ENCODE data around the gene IGFALS. TPM values are rescaled to one million over a fixed set of nuclear protein-coding genes. Genes with fewer than 3 reads are reported as not detected.

The IGFALS gene
- total RNA-seq, 4 donors from 2014 or later: 0.59 to 0.69 (median 0.64) TPM

DNA sequence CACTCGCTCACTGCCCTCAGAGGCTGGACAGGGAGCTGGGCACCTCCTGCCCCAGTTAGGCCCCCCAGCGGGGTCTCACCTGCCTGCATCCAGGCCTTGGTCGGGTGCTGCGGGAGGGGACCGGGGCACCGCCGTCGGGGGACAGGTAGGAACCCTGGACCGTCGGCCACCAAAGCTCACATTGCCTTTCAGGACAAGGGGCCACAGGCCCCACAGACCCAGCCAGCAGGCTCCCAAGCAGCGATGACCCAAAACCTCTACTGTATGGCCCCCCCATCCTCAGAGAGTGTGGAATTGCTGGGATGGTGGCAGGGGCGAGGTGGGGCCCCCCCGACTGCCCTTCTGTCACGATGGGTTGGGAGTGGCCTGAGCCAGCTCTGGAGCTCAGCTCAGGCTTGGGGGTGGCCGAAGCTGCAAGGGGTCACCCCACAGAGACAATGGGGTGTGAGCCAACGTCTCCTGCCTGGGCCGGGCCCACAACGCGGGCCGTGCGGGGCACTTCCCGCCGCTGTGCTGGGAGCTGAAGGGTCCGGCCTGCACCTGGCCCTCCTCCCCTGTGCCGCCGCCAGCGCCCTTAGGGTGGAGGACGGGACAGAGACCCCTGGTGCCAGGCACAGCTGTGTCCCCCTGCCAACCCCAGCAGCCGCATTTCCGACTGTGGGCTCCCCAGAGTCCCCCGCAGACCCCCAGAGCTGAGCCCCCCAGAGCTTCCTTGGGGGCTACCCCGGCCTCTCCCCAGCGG is 498 bp downstream of the IGFALS start:
- intact Hi-C loops (cut with DNase I; ENCODE audit: low total_unique reads): no loop called here
- TF ChIP-seq, protein P1, sequence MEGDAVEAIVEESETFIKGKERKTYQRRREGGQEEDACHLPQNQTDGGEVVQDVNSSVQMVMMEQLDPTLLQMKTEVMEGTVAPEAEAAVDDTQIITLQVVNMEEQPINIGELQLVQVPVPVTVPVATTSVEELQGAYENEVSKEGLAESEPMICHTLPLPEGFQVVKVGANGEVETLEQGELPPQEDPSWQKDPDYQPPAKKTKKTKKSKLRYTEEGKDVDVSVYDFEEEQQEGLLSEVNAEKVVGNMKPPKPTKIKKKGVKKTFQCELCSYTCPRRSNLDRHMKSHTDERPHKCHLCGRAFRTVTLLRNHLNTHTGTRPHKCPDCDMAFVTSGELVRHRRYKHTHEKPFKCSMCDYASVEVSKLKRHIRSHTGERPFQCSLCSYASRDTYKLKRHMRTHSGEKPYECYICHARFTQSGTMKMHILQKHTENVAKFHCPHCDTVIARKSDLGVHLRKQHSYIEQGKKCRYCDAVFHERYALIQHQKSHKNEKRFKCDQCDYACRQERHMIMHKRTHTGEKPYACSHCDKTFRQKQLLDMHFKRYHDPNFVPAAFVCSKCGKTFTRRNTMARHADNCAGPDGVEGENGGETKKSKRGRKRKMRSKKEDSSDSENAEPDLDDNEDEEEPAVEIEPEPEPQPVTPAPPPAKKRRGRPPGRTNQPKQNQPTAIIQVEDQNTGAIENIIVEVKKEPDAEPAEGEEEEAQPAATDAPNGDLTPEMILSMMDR (IDR thresholded peaks at IDR 0.05): no peak
- TF ChIP-seq POLR2A (IDR thresholded peaks at IDR 0.05): no peak
- 87 to 88% methylated on average over 18 to 33 of the region's 33 CpGs for WGBS, 2 donors
- no peak overlapping the region for H3K4me3 ChIP-seq (ENCODE audit: low read depth, poor library complexity, severe bottlenecking)
- no peak for DNase-seq (ENCODE audit: low spot score in 2 of 2)

DNA sequence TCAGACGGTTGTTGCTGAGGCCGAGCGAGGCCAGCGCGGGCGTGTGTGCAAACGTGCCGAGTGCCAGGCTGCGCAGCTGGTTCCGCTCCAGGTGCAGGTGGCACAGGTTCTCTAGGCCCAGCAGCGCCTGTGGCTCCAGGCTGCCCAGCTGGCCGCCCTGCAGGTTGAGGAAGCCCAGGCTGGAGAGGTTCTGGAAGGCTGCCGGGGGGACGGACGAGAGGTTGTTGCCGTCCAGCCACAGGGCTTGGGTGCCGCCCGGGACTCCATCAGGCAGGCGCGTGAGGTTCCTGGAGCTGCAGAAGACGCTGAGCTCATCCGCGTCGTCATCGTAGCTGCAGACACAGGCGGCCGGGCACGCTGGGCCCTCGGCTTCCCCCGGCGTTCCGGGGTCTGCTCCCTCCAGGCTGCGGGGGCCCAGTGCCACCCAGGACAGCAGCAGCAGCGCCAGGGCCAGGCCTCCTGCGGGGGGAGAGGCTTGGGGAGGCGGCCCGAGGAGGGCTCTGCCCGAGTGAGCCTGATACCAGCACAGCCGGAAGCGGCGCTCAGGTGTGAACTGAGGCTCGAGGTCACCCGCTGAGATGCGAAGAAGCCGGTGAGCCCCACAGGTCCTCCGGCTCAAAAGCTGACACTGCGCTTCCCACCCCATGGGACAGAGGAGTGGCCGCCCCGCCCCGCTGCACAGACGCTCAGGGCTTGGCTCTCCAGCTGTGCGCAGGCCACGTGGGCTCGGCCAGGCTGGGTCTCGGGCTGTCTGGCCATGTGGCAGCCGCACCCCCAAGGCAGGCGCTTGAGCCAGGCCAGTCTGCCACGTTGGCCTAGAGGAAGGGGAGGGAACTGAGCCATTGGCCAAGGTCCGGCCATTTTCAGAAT is 1.3 kb downstream of the IGFALS start:
- no peak overlapping the region for H3K4me3 ChIP-seq (ENCODE audit: low read depth, poor library complexity, severe bottlenecking)
- TF ChIP-seq, protein P1 (IDR thresholded peaks at IDR 0.05): no peak
- TF ChIP-seq POLR2A (IDR thresholded peaks at IDR 0.05): no peak
- intact Hi-C loops (cut with DNase I; ENCODE audit: low total_unique reads): no loop called here
- WGBS, 2 donors: 89 to 91% methylated on average over 13 to 44 of the region's 59 CpGs
- DNase-seq (ENCODE audit: low spot score in 2 of 2): no peak

DNA sequence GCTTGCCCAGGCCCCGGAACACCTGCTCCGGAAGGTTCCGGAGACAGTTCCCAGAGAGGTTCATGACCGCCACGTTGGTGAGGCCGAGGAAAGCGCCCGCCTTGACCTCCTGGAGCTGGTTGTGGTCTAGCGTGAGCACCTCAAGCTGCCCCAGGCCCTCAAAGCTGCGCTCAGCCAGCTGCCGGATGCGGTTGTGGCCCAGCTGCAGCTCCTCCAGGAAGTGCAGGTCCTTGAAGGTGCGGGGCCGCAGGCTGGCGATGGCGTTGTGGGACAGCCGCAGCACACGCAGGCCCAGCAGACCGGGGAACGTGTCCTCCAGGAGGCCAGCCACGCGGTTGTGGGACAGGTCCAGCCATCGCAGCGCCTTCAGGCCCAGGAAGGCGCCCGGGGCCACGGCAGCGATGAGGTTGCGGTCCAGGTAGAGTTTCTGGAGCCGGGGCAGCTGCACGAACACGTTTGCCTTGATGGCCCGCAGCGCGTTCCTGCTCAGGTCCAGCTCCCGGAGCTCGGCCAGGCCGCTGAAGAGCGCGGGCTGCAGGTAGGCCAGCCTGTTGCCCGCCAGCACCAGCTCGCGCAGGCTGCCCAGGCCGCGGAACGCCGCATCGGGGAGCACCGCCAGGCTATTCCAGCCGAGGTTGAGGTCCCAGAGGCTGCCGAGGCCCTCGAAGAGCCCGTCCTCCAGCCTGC is 2.1 kb downstream of the IGFALS start:
- TF ChIP-seq POLR2A (IDR thresholded peaks at IDR 0.05): no peak
- TF ChIP-seq, protein P1 (IDR thresholded peaks at IDR 0.05): no peak
- no peak for DNase-seq (ENCODE audit: low spot score in 2 of 2)
- 95 to 96% methylated on average over 36 to 47 of the region's 53 CpGs for WGBS, 2 donors
- no peak overlapping the region for H3K4me3 ChIP-seq (ENCODE audit: low read depth, poor library complexity, severe bottlenecking)
- intact Hi-C loops (cut with DNase I; ENCODE audit: low total_unique reads): no loop called here

DNA sequence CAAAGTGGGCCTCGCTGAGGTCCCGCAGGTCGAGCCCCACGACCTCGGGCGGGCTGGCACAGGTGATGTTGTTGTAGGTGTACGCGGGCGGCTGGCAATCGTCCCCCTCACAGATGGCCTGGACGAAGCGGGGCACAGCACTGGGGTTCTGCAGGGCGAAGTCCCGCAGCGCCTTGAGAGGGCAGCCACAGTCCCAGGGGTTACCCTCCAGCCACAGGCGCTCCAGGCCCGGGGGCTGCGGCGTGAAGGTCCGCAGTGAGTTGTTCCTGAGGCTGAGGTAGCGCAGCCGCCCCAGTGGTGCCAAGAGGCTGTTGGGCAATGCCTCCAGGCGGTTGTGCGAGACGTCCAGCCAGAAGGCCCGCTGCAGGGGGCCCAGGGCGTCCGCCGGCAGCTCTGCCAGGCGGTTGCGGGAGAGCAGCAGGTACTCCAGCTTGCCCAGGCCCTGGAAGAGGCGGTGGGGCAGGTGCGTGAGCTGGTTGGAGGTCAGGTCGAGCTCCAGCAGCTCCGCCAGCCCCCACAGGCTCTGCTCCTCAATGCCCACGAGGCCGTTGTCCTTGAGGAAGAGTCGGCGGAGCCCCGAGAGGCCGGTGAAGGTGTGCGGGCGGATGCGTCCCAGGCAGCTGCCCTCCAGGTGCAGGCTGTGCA is 2.8 kb downstream of the IGFALS start:
- intact Hi-C loops (cut with DNase I; ENCODE audit: low total_unique reads): no loop called here
- 89 to 95% methylated on average over 22 to 38 of the region's 44 CpGs for WGBS, 2 donors
- H3K4me3 ChIP-seq (ENCODE audit: low read depth, poor library complexity, severe bottlenecking): no peak overlapping the region

DNA sequence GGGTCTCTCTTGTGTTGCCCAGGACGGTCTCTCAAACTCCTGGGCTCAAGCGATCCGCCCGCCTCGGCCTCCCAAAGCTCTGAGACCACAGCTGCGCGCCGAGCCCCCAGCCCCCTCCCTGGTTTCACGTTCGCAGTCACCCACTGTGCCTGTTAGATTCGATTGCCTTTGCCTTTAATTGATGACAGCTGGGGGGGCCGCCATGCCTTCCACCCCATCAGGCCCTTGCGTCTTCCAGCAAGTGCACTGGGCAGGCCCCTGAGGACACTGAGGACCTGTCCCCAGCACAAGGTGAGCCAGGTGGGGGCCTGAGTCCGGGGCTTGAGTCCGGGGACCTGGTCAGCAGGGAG is 3.3 kb downstream of the IGFALS start:
- TF ChIP-seq, protein P1 (IDR thresholded peaks at IDR 0.05): no peak
- TF ChIP-seq POLR2A (IDR thresholded peaks at IDR 0.05): no peak
- intact Hi-C loops (cut with DNase I; ENCODE audit: low total_unique reads): no loop called here
- DNase-seq (ENCODE audit: low spot score in 2 of 2): no peak
- H3K4me3 ChIP-seq (ENCODE audit: low read depth, poor library complexity, severe bottlenecking): no peak overlapping the region
- 89 to 93% methylated on average over 15 of the region's 15 CpGs for WGBS, 2 donors

More for the DNA sequence above, 2.8 kb downstream of the IGFALS start:
- TF ChIP-seq POLR2A (IDR thresholded peaks at IDR 0.05): no peak
- TF ChIP-seq, protein P1 (IDR thresholded peaks at IDR 0.05): no peak
- DNase-seq (ENCODE audit: low spot score in 2 of 2): no peak

Measured in lower leg skin (tissue), 4 donors.